Sigmoid colon (tissue), 4 donors: Measurements from ENCODE around the gene HS1BP3.

Source experiments
- CTCF ChIP-seq, 4 experiments: fragments of 450-650 bp in 3 of 4; fragments of 200-600 bp in 1 of 4; IDR thresholded peaks; one replicate each; pipeline ENCODE4 v1.5.1; 2016 to 2019; ENCODE audit warnings: antibody characterized with exemption in 4 of 4, mild to moderate bottlenecking in 3 of 4, moderate library complexity in 2 of 4
- EP300 ChIP-seq, 4 donors: sonication (generic); formaldehyde crosslinking; IDR thresholded peaks; one replicate each; pipeline ENCODE4 v1.6.1; 2017; ENCODE audit warnings: antibody characterized with exemption in 4 of 4
- POLR2A ChIP-seq, 2 donors: fragments of 450-650 bp; IDR thresholded peaks; one replicate each; pipeline ENCODE4 v1.6.1; 2016; ENCODE audit warnings: antibody characterized with exemption in 2 of 2, mild to moderate bottlenecking in 2 of 2, moderate library complexity in 2 of 2
- POLR2AphosphoS5 ChIP-seq, 4 donors: sonication (generic); formaldehyde crosslinking; IDR thresholded peaks; one replicate each; pipeline ENCODE4 v1.6.1; 2017; ENCODE audit warnings: antibody characterized with exemption in 4 of 4

- no peak for TF ChIP-seq CTCF (IDR thresholded peaks at IDR 0.05)
- no peak for TF ChIP-seq POLR2A (IDR thresholded peaks at IDR 0.05)
- no peak for TF ChIP-seq POLR2AphosphoS5 (IDR thresholded peaks at IDR 0.05)
- no peak for TF ChIP-seq EP300 (IDR thresholded peaks at IDR 0.05)
Measured at GRCh38 chr2:20594957-20595356, 55.9 kb downstream of the HS1BP3 start.
